Measurements from ENCODE around the gene SYMPK.

The SYMPK gene

GRCh38 chr19:45793178-45793564 lies 69.8 kb downstream of the SYMPK start:
- TF ChIP-seq CTCF (IDR thresholded peaks at IDR 0.05; ENCODE audit: low read depth, low read length) = no peak
- no peak overlapping the region for H3K4me3 ChIP-seq (ENCODE audit: low read depth, low read length)

- H3K4me3 ChIP-seq (ENCODE audit: low read depth, low read length) = peak within 1 kb of the TSS; percentile 93
- no peak for TF ChIP-seq CTCF (IDR thresholded peaks at IDR 0.05; ENCODE audit: low read depth, low read length)
Observed at GRCh38 chr19:45792470-45793177, 70.3 kb downstream of the SYMPK start, which contains the start of gene DMWD. TSS of gene DMWD (minus strand) at chr19:45792845. CDS start at chr19:45792756, 89 bp downstream.

GRCh38 chr19:45791744-45792469 lies 71.0 kb downstream of the SYMPK start:
- peak overlapping the region; percentile 93 for H3K4me3 ChIP-seq (ENCODE audit: low read depth, low read length)
- no peak for TF ChIP-seq CTCF (IDR thresholded peaks at IDR 0.05; ENCODE audit: low read depth, low read length)

GRCh38 chr19:45790942-45791341 lies 72.0 kb downstream of the SYMPK start:
- peak overlapping the region; percentile 93 for H3K4me3 ChIP-seq (ENCODE audit: low read depth, low read length)
- TF ChIP-seq CTCF (IDR thresholded peaks at IDR 0.05; ENCODE audit: low read depth, low read length) = no peak

DNA sequence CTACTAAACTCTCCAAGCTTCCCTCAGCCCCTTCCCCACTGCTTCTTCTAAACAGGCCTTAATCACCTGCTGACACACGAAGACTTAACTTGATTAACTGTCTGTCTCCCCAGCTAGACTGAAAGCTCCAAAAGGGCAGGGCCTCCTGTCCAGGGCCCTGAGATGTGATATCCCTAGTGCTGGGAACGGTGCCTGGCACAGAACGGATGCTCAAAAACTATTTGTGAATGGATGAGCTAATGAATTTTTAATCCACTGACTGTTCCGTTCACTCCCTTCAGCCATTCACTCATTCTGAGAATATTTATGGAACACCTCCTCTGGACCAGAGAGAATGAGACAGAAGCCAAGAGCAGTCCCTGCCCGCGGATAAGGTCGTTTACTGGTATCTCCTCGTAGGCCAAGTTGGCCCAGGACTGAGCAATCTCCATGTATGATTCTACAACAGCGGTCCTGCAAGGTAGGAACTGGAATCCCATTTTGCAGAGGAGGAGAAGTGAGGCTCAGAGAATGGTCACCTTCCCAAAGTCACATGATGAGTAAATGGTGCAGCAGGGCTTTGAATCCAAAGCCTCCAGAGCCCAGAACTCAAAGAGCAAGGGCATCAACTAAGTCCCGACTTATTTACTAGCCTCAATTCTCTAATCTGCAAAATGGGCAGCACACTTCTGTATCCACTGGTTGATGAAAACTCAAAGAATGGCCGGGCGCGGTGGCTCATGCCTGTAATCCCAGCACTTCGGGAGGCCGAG lies 73.7 kb downstream of the SYMPK start:
- H3K4me3 ChIP-seq (ENCODE audit: low read depth, low read length) = no peak overlapping the region
- TF ChIP-seq CTCF (IDR thresholded peaks at IDR 0.05; ENCODE audit: low read depth, low read length) = no peak

DNA sequence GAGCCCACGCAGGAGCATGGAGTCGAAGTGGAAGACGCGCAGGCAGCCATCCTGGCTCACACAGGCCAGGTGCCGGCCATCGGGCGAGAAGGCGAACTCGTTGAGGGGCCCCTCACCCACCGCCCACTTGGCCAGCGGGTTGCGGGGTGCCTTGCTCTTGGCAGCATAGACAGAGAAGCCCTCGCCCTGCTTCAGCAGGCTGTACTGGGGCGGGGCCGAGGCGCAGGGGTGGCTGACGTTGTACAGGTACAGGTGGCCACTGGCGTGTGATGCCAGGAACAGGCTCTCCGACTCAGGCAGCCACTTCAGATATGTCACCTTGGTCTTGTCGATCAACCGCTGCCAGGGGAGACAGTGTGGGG lies 76.4 kb downstream of the SYMPK start:
- no peak for TF ChIP-seq CTCF (IDR thresholded peaks at IDR 0.05; ENCODE audit: low read depth, low read length)
- H3K4me3 ChIP-seq (ENCODE audit: low read depth, low read length) = no peak overlapping the region
